GM12892 (cell line): Measurements from ENCODE around the gene GMEB2.

Experiments
- DNase-seq: peaks from one replicate; pipeline ENCODE4 v3.0.0; 2011; ENCODE audit not compliant: insufficient read length
- FAIRE-seq: peaks from 2 replicates; lab custom pipeline; 2011; peaks lifted over from hg19 to GRCh38; lab: Jason Lieb, UNC
- POLR2A ChIP-seq: IDR thresholded peaks from 2 replicates; pipeline ENCODE4 v1.6.1; 2011; ENCODE audit warnings: low read depth, low read length, control low read depth
- POLR2AphosphoS5 ChIP-seq: IDR thresholded peaks from 2 replicates; pipeline ENCODE4 v1.6.1; 2011; ENCODE audit warnings: low read depth, low read length, control low read depth
- TAF1 ChIP-seq: IDR thresholded peaks from 2 replicates; pipeline ENCODE4 v1.6.1; 2011; ENCODE audit warnings: low read depth, mild to moderate bottlenecking, control low read depth, low read length, borderline replicate concordance

GMEB2 gene

GRCh38 chr20:63588641-63589041 is 38.3 kb downstream of the GMEB2 start:
- DNase-seq, result no peak
- TF ChIP-seq POLR2A (no peak), POLR2AphosphoS5 (no peak), TAF1 (no peak)
- FAIRE-seq, result no peak

- DNase-seq, result no peak
- FAIRE-seq, result no peak
- TF ChIP-seq TAF1 (no peak), POLR2A (no peak), POLR2AphosphoS5 (no peak)
Observed at GRCh38 chr20:63587776-63588591, 38.9 kb downstream of the GMEB2 start.

- TF ChIP-seq POLR2A (no peak), TAF1 (no peak), POLR2AphosphoS5 (no peak)
- FAIRE-seq (no peak), DNase-seq (no peak)
Observed at GRCh38 chr20:63587256-63587655, 39.6 kb downstream of the GMEB2 start.

GRCh38 chr20:63586797-63587196 is 40.1 kb downstream of the GMEB2 start:
- TF ChIP-seq POLR2A (no peak), POLR2AphosphoS5 (no peak), TAF1 (no peak)
- no peak for DNase-seq
- no peak for FAIRE-seq

GRCh38 chr20:63585616-63586565 is 41.0 kb downstream of the GMEB2 start:
- FAIRE-seq (no peak), DNase-seq (no peak)
- TF ChIP-seq POLR2A, result no peak
- TF ChIP-seq POLR2AphosphoS5, result no peak
- no peak for TF ChIP-seq TAF1

GRCh38 chr20:63582382-63583063 is 44.4 kb downstream of the GMEB2 start:
- TF ChIP-seq POLR2AphosphoS5 (no peak), TAF1 (no peak), POLR2A (no peak)
- DNase-seq (no peak), FAIRE-seq (no peak)

DNA sequence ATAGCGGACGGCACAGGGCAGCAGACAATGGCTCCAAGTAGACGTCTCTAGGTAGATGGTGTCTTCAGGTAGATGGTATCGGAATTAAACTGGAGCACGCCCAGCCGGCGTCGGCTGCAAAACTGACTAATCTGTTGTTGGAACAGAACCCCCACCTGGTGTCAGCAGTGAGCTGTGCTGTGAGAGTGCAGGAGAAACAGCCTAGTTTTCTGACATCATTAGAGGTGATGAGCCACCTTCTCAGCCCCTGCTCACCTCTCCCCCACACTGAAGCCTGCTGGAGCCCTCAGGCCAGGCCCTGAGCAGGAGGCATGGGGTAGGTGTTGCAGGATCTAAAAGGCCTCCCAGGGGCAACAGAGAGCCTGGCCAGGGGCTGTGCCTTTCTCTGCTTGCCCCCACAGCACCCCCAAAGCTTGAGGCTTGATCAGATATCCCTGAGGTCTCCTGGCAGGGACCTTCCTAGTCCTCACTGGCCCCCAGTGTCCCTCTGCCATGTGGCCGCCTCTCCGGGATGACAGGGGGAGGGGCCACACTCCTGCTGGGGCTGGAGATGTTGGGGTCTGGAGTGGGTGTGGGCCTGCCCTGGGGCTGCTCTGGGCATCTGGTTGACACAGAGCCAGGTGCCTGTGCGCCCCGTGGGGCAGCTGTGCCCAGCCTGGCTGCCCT is 46.0 kb downstream of the GMEB2 start:
- TF ChIP-seq POLR2AphosphoS5, result no peak
- TF ChIP-seq TAF1, result no peak
- TF ChIP-seq POLR2A, result no peak
- FAIRE-seq, result peak; percentile 40
- peak; percentile 66 for DNase-seq

DNA sequence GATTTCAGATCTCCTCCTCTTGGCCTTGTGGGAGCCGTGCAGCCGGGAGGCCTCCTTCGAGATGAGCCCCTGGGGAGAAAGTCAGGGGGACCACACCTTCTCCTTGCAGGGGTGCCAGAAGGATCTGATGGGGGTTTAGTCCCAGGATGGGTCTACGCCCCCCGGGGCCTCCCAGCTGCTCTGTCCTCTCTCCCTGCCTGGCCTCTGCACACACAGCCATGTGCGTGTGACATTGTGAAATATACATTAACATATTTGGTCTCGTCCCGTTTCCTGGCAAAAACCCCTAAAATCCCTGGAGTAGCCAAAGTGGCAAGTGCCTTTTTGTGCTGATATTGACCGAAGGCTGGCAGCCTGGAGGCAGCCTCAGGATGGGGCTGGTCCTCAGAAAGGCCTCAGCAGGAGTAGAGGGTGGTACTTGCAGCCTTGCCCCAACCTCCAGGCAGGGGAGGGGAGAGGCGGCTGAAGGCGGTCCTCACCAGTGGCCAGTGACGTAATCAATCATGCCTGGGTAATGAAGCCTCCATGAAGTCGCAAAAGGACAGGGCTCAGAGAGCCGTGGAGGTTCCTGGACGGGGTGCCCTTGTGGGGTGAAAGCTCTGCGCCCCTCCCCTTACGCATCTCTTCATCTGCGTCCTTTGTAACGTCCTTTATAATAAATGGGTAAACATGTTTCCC is 47.7 kb downstream of the GMEB2 start:
- DNase-seq (no peak), FAIRE-seq (no peak)
- no peak for TF ChIP-seq POLR2A
- no peak for TF ChIP-seq POLR2AphosphoS5
- no peak for TF ChIP-seq TAF1

DNA sequence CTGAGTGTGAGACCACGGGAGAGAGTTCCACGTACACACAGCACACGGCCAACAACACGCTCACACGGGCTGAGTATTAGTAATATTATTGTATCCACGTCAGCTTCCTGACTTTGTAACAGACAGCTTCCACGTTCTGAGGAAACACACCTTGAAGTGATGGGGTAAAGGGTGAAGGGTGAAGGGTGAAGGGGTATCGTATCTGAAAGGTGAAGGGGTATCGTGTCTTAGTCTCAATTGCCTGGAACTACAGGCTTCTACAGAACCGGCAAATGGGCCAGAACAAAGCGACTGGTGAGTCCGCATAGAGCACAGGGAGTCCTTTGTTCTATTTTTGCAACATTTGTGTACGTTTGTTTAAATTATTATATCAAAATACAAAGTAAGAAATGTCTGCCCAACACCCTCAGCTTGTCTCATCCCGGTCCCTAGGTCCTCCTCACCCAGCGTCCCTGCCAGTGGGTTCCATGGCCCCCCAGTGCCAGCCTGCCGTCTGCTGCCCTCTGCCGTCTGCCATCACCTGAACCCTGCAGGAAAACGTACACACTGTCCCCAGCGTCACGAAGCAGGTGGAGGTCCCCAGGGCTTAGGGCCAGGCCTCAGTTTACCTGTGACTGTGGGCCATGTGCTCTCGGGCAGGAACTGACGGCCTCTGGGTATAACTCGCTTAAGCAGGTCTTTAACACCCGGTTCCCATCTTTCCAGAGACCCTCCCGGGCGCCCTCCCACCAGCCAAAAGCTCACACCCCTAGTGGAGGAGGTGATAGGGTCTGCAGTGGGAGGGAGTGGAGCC is 48.5 kb downstream of the GMEB2 start:
- FAIRE-seq, result no peak
- TF ChIP-seq POLR2A, result no peak
- DNase-seq, result no peak

DNA sequence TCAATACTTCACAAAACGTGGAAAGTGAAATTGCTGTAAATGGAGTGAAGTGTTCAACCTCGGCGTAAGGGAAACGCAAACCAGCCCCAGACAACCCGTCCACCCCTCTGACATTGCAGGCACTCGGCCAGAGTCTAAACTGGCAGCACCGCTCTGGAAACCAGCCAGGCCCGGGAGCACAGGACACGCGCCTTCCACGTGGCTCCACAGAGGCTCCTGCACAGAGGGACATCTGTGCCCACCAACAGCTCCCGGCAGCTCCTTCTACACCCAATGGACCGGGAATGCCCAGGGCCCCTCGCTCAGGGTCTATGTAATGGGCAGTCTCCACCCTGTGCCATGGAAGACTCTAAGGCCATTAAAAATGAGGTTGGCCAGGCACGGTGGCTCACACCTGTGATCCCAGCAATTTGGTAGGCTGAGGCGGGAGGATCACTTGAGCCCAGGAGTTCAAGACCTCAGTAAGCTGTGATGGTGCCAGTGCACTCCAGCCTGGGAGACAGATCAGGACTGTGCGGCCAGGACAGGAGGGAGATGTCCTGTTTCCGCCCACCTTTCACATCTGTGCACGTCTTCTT is 49.5 kb downstream of the GMEB2 start:
- FAIRE-seq, result no peak
- no peak for TF ChIP-seq POLR2AphosphoS5
- no peak for TF ChIP-seq TAF1
- no peak for TF ChIP-seq POLR2A
- DNase-seq, result no peak
